Keratinocyte (primary cell): ENCODE data around the gene CRIM1. TPM values are rescaled to one million over a fixed set of nuclear protein-coding genes. Genes with fewer than 3 reads are reported as not detected.

Experiments used
- DNase-seq: peaks from one replicate; pipeline ENCODE4 v3.0.0-alpha.2; 2011; ENCODE audit warnings: low read depth, missing footprints, low spot score
- FAIRE-seq: peaks from 2 replicates; lab custom pipeline; 2011; peaks lifted over from hg19 to GRCh38; lab: Jason Lieb, UNC
- H2AFZ ChIP-seq: 2 replicates; pipeline ENCODE4 v1.6.0; 2012; ENCODE audit warnings: low read length, control low read depth, inconsistent platforms; ENCODE audit not compliant: control insufficient read depth
- H3K27ac ChIP-seq: 2 replicates; pipeline ENCODE4 v1.5.1; 2011; ENCODE audit warnings: low read length; ENCODE audit not compliant: control insufficient read depth, insufficient read depth
- H3K27me3 ChIP-seq: 3 replicates; pipeline ENCODE4 v1.6.0; 2011; ENCODE audit warnings: low read length; ENCODE audit not compliant: control insufficient read depth, insufficient read depth; ENCODE audit errors: extremely low read depth
- H3K36me3 ChIP-seq, 2 experiments: 2 replicates in 1 of 2; 3 replicates in 1 of 2; pipeline ENCODE4 v1.5.1; 2011; ENCODE audit warnings: low read length in 2 of 2, mild to moderate bottlenecking in 1 of 2; ENCODE audit not compliant: control insufficient read depth in 2 of 2, insufficient read depth in 2 of 2; ENCODE audit errors: extremely low read depth in 1 of 2
- H3K4me1 ChIP-seq: 3 replicates; pipeline ENCODE4 v1.5.1; 2011; ENCODE audit warnings: low read length; ENCODE audit not compliant: control insufficient read depth, insufficient read depth; ENCODE audit errors: extremely low read depth
- H3K4me2 ChIP-seq: 3 replicates; pipeline ENCODE4 v1.6.0; 2011; ENCODE audit warnings: low read depth, low read length; ENCODE audit not compliant: control insufficient read depth, insufficient read depth; ENCODE audit errors: extremely low read depth
- H3K4me3 ChIP-seq, 3 experiments: fragments of 200-600 bp in 1 of 3; sonication (generic) in 1 of 3; 2 replicates in 2 of 3; 3 replicates in 1 of 3; pipeline ENCODE4 v1.5.1; 2011 to 2016; ENCODE audit warnings: low read length in 3 of 3, mild to moderate bottlenecking in 3 of 3, control low read depth in 2 of 3, inconsistent platforms in 1 of 3, low read depth in 1 of 3, mixed read lengths in 1 of 3, mixed run types in 1 of 3, moderate library complexity in 1 of 3; ENCODE audit not compliant: control insufficient read depth in 2 of 3, insufficient read depth in 2 of 3; ENCODE audit errors: extremely low read depth in 1 of 3
- H3K79me2 ChIP-seq: 2 replicates; pipeline ENCODE4 v1.6.0; 2012; ENCODE audit warnings: low read length; ENCODE audit not compliant: control insufficient read depth, insufficient read depth
- H3K9ac ChIP-seq: 3 replicates; pipeline ENCODE4 v1.6.0; 2011; ENCODE audit warnings: low read length; ENCODE audit not compliant: control insufficient read depth, insufficient read depth; ENCODE audit errors: extremely low read depth
- H3K9me1 ChIP-seq: 3 replicates; pipeline ENCODE4 v1.6.0; 2011; ENCODE audit warnings: low read length; ENCODE audit not compliant: control insufficient read depth, insufficient read depth; ENCODE audit errors: extremely low read depth
- H3K9me3 ChIP-seq: 2 replicates; pipeline ENCODE4 v1.5.1; 2012; ENCODE audit warnings: low read depth, low read length; ENCODE audit not compliant: control insufficient read depth
- H4K20me1 ChIP-seq: 3 replicates; pipeline ENCODE4 v1.6.0; 2011; ENCODE audit warnings: low read length; ENCODE audit not compliant: control insufficient read depth, insufficient read depth; ENCODE audit errors: extremely low read depth
- EZH2 ChIP-seq: IDR thresholded peaks from one replicate; pipeline ENCODE4 v1.6.1; 2012; ENCODE audit warnings: inconsistent platforms, mild to moderate bottlenecking, low read length, moderate library complexity
- dilution Hi-C: fragments of 300-500 bp; cut with MboI; formaldehyde crosslinking; loops from one replicate; pipeline ENCODE4 v1.7.0; 2020; ENCODE audit warnings: low sequenced_read_pairs; ENCODE audit not compliant: extremely low pct_ligation_motif_present
- polyA plus RNA-seq, 5 experiments: library from polyadenylated mRNA; depleted of rRNA in 3 of 5; stranded (reverse) in 3 of 5; stranded (forward) in 1 of 5; unstranded in 1 of 5; fragments of >200 nt; gene quantifications; 1 replicate in 1 of 5; 2 replicates in 3 of 5; 3 replicates in 1 of 5; pipeline versions ENCODE4 v1.2.1 to v1.2.3, GENCODE V29; 2011 to 2012; ENCODE audit warnings: missing spikeins in 2 of 5, low read depth in 1 of 5, low replicate concordance in 1 of 5
- TF ChIP-seq, protein P1 (sequence below), 3 experiments: IDR thresholded peaks in 1 of 3; conservative IDR thresholded peaks in 1 of 3; optimal IDR thresholded peaks in 1 of 3; 2 replicates in 2 of 3; 3 replicates in 1 of 3; pipeline versions ENCODE3 to v1.5.1; 2011; ENCODE audit warnings: low read length in 3 of 3, mild to moderate bottlenecking in 3 of 3, moderate library complexity in 2 of 3, control low read depth in 1 of 3, inconsistent platforms in 1 of 3; ENCODE audit not compliant: insufficient read depth in 2 of 3; ENCODE audit errors: extremely low read depth in 1 of 3

The CRIM1 gene
- polyA plus RNA-seq, 1 donor (not counting 4 experiments of a cell fraction or from before 2014, with no cell fraction given), result 98.3 TPM

DNA sequence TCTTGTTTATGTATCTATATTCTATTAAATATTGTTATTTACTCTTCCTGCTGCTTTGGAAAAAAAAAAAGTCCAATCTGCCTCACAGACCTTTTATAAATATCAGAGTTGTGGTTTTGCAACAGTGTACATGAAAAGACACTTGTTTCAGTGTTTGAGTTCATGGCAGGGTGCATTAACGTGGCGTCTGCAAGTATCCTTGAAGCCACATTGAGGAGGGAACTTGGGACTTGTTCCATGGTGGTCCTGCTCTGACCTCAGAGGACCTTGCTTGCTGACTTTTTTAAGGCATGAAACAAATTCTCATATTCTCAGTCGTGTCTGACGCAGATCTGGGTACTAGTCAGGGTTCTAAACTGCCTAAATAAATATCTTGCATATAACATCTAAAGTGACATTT lies 55.1 kb downstream of the CRIM1 start:
- dilution Hi-C loops, result no loop called here
- H2AFZ ChIP-seq, result no peak overlapping the region
- TF ChIP-seq EZH2, result no peak
- TF ChIP-seq, protein P1, sequence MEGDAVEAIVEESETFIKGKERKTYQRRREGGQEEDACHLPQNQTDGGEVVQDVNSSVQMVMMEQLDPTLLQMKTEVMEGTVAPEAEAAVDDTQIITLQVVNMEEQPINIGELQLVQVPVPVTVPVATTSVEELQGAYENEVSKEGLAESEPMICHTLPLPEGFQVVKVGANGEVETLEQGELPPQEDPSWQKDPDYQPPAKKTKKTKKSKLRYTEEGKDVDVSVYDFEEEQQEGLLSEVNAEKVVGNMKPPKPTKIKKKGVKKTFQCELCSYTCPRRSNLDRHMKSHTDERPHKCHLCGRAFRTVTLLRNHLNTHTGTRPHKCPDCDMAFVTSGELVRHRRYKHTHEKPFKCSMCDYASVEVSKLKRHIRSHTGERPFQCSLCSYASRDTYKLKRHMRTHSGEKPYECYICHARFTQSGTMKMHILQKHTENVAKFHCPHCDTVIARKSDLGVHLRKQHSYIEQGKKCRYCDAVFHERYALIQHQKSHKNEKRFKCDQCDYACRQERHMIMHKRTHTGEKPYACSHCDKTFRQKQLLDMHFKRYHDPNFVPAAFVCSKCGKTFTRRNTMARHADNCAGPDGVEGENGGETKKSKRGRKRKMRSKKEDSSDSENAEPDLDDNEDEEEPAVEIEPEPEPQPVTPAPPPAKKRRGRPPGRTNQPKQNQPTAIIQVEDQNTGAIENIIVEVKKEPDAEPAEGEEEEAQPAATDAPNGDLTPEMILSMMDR (optimal IDR thresholded peaks at IDR 0.05 in 1 of 3, IDR thresholded peaks at IDR 0.05 in 1 of 3, conservative IDR thresholded peaks at IDR 0.05 in 1 of 3; ENCODE audit: extremely low read depth in 1 of 3, insufficient read depth in 2 of 3, low read length in 3 of 3), result no peak
- no peak overlapping the region for H3K4me3 ChIP-seq
- H4K20me1 ChIP-seq, result no peaks in the 10 kb centered on the region
- H3K9me3 ChIP-seq, result no peaks in the 10 kb centered on the region
- peaks cover 95% of the 10 kb centered on the region for H3K79me2 ChIP-seq
- H3K4me2 ChIP-seq, result no peak overlapping the region
- H3K27ac ChIP-seq, result no peak overlapping the region
- peaks cover 6 to 20% of the 10 kb centered on the region in 2 experiments for H3K36me3 ChIP-seq
- no peaks in the 10 kb centered on the region for H3K9me1 ChIP-seq
- no peak overlapping the region for H3K9ac ChIP-seq
- FAIRE-seq (no peak), DNase-seq (no peak)
- peaks cover 18% of the 10 kb centered on the region for H3K4me1 ChIP-seq
- H3K27me3 ChIP-seq, result no peaks in the 10 kb centered on the region

DNA sequence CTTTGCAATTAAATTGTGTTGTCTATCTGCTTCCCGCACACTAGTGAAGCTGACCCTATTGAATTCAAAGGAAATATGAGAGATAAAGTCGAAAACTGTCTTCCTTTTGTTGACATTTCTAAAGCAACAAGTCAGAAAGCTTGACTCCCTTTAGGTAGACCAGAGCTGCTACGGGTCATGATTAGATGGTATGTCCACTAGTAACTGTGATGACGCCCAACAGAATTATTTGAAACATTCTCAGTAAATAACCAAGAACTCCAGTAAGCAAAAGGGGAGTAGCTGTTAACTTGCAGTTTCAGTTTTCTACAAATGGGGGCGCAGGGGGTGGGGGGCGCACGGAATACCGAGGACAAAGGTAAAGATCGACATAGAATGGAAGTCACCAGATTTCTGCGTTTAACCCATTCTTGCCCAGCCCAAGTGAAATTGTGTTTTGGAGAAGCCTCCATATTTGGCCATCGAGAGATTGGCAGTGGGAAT lies 56.4 kb downstream of the CRIM1 start:
- Histone ChIP-seq H3K36me3 (peaks cover 7 to 25% of the 10 kb centered on the region in 2 experiments), H3K79me2 (peaks cover 94% of the 10 kb centered on the region)
- dilution Hi-C loops, result no loop called here

More for the DNA sequence above, 56.4 kb downstream of the CRIM1 start:
- H3K27ac ChIP-seq, result no peak overlapping the region
- TF ChIP-seq EZH2, result no peak
- TF ChIP-seq, protein P1 (optimal IDR thresholded peaks at IDR 0.05 in 1 of 3, IDR thresholded peaks at IDR 0.05 in 1 of 3, conservative IDR thresholded peaks at IDR 0.05 in 1 of 3; ENCODE audit: extremely low read depth in 1 of 3, insufficient read depth in 2 of 3, low read length in 3 of 3), result no peak
- H3K4me3 ChIP-seq, result no peak overlapping the region
- no peaks in the 10 kb centered on the region for H4K20me1 ChIP-seq
- no peaks in the 10 kb centered on the region for H3K9me3 ChIP-seq
- no peak overlapping the region for H2AFZ ChIP-seq
- H3K9me1 ChIP-seq, result no peaks in the 10 kb centered on the region
- no peaks in the 10 kb centered on the region for H3K27me3 ChIP-seq
- H3K9ac ChIP-seq, result no peak overlapping the region
- FAIRE-seq, result no peak
- DNase-seq, result no peak
- peaks cover 6% of the 10 kb centered on the region for H3K4me1 ChIP-seq
- no peak overlapping the region for H3K4me2 ChIP-seq
